GM21526 (cell line): ENCODE data around the gene CILP2.
A peak's percentile ranks its signal among the peaks of the same experiment; 100 is the strongest.

Source experiments
- ATAC-seq: cut with Tn5 transposase; IDR thresholded peaks from one replicate; pipeline ENCODE4 v1.9.1; 2021; ENCODE audit warnings: moderate library complexity; ENCODE audit not compliant: unreplicated experiment, low FRiP score

Gene CILP2

GRCh38 chr19:19538061-19538784 lies at the start of gene CILP2:
CILP2 (plus strand) TSS chr19:19538265; CDS start chr19:19538350, 85 bp downstream.
- ATAC-seq: no peak

- ATAC-seq: peak; percentile 40
Observed at GRCh38 chr19:19488875-19489690, 49.0 kb upstream of the CILP2 start.

GRCh38 chr19:19489804-19490204 lies 48.3 kb upstream of the CILP2 start:
- ATAC-seq: no peak

- no peak for ATAC-seq
Observed at GRCh38 chr19:19490214-19490968, 47.7 kb upstream of the CILP2 start.

- ATAC-seq: no peak
Observed at GRCh38 chr19:19491321-19492025, 46.6 kb upstream of the CILP2 start.

- no peak for ATAC-seq
Observed at GRCh38 chr19:19492026-19492610, 45.9 kb upstream of the CILP2 start.

- ATAC-seq: no peak
Observed at GRCh38 chr19:19493841-19494546, 44.1 kb upstream of the CILP2 start.

- ATAC-seq: no peak
Observed at GRCh38 chr19:19495614-19496603, 42.2 kb upstream of the CILP2 start.

GRCh38 chr19:19498255-19498991 lies 39.6 kb upstream of the CILP2 start:
- no peak for ATAC-seq

- no peak for ATAC-seq
Observed at GRCh38 chr19:19499272-19499995, 38.6 kb upstream of the CILP2 start.

GRCh38 chr19:19500975-19501644 lies 37.0 kb upstream of the CILP2 start:
- no peak for ATAC-seq

GRCh38 chr19:19501798-19502197 lies 36.3 kb upstream of the CILP2 start:
- no peak for ATAC-seq

GRCh38 chr19:19502281-19502680 lies 35.8 kb upstream of the CILP2 start:
- no peak for ATAC-seq

GRCh38 chr19:19502808-19503602 lies 35.1 kb upstream of the CILP2 start:
- ATAC-seq: no peak

- no peak for ATAC-seq
Observed at GRCh38 chr19:19504754-19505668, 33.1 kb upstream of the CILP2 start.
